Neural crest cell (in vitro differentiated cells): ENCODE data around the gene WARS2. TPM values are rescaled to one million over a fixed set of nuclear protein-coding genes. Genes with fewer than 3 reads are reported as not detected.

Experiments
- DNase-seq: peaks from one replicate; pipeline ENCODE4 v3.0.0; 2021; ENCODE audit warnings: low read depth, mixed read lengths, low spot score
- H3K27ac Mint-ChIP-seq: one replicate; pipeline ENCODE4 v1.8.0; 2021; ENCODE audit warnings: mild to moderate bottlenecking, mixed read lengths; ENCODE audit not compliant: unreplicated experiment
- H3K27me3 Mint-ChIP-seq: 2 replicates; pipeline ENCODE4 v1.8.0; 2021; ENCODE audit warnings: low read depth, mild to moderate bottlenecking, mixed read lengths
- H3K36me3 Mint-ChIP-seq: 2 replicates; pipeline ENCODE4 v1.8.0; 2021; ENCODE audit warnings: low read depth, mild to moderate bottlenecking, mixed read lengths
- H3K4me1 Mint-ChIP-seq: 2 replicates; pipeline ENCODE4 v1.8.0; 2021; ENCODE audit warnings: mixed read lengths
- H3K4me3 Mint-ChIP-seq: one replicate; pipeline ENCODE4 v1.8.0; 2021; ENCODE audit warnings: mild to moderate bottlenecking, mixed read lengths
- H3K9me3 Mint-ChIP-seq: 2 replicates; pipeline ENCODE4 v1.8.0; 2021; ENCODE audit warnings: mixed read lengths
- total RNA-seq: library from RNA; stranded (reverse); gene quantifications from 2 replicates; pipeline ENCODE4 v1.2.1, GENCODE V29; 2021
- TF ChIP-seq, protein P1 (sequence below): fragments of 200-600 bp; sonication (generic); conservative IDR thresholded peaks from 2 replicates; pipeline ENCODE4 v1.5.0; 2021; ENCODE audit warnings: antibody characterized with exemption, mild to moderate bottlenecking

WARS2 gene
- total RNA-seq, 1 donor from 2014 or later = 12.3 TPM

DNA sequence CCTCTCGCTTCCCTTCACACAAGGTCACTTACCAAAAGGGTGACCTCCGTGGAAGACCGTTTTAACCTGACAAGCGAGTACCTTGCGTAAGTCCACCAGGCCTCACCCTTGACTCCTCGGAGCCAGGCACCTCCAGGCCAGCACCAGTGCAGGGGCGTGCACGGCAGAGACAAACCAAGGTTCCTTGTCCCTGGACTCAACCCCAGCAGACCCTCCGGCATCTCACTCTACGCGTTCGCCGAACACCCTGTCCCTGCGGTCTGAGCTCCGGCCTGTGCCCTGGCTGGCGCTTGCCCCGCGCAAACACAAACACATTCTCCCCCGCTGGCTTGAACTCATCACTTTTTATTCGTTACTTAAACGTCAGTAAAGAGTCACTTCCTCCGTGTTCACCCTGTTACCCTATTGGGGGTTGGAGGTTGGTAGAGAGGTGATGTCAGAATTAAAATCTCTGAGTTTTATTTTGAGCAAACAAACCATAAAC is 156.9 kb downstream of the WARS2 start:
- Mint-ChIP-seq H3K27me3 (peaks cover 100% of the 10 kb centered on the region), H3K4me3 (peak overlapping the region; percentile 33), H3K4me1 (peaks cover 50% of the 10 kb centered on the region), H3K27ac (no peak overlapping the region), H3K36me3 (peaks cover 3% of the 10 kb centered on the region), H3K9me3 (no peaks in the 10 kb centered on the region)
- peak; percentile 8 for DNase-seq
- TF ChIP-seq, protein P1, sequence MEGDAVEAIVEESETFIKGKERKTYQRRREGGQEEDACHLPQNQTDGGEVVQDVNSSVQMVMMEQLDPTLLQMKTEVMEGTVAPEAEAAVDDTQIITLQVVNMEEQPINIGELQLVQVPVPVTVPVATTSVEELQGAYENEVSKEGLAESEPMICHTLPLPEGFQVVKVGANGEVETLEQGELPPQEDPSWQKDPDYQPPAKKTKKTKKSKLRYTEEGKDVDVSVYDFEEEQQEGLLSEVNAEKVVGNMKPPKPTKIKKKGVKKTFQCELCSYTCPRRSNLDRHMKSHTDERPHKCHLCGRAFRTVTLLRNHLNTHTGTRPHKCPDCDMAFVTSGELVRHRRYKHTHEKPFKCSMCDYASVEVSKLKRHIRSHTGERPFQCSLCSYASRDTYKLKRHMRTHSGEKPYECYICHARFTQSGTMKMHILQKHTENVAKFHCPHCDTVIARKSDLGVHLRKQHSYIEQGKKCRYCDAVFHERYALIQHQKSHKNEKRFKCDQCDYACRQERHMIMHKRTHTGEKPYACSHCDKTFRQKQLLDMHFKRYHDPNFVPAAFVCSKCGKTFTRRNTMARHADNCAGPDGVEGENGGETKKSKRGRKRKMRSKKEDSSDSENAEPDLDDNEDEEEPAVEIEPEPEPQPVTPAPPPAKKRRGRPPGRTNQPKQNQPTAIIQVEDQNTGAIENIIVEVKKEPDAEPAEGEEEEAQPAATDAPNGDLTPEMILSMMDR = no peak

DNA sequence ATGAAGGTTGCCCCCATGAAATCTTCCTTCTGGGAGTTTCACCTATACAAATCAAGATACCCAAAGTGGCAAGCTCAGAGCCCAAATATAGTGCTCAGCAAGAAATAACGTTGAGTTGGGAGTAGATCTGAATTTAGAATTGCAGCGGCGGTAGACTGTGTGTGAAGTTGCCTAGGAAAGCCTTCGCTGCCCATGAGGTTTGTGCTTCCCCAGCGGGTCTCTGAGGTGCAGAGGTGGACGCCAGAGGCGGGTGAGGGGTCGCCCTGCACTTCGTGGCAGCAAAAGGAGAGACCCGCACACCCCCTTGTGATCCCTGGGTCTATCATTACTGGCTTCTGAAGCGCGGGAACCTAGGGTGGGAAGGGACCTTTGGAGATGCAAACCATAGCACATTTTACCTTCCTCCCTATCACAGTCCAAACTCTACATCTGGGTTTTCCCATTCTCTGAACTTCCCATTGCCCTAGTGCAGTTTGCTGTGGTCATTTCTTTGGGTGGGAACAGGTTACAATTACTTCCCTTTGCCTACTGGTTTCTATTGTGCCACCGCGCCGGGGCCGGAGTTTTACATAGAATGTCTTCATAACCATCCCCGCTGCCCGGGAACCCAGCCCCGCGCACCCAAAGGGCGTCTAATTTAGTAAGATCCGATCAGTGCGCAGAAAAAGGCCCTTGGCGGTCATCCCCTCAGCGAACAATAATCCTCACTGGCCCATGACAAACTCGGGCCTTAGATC is 157.5 kb downstream of the WARS2 start:
- Mint-ChIP-seq H3K4me3 (peak overlapping the region; percentile 33), H3K9me3 (no peaks in the 10 kb centered on the region), H3K36me3 (peaks cover 3% of the 10 kb centered on the region), H3K27me3 (peaks cover 100% of the 10 kb centered on the region), H3K27ac (no peak overlapping the region), H3K4me1 (peaks cover 46% of the 10 kb centered on the region)
- DNase-seq = no peak
- TF ChIP-seq, protein P1 = no peak

- no peaks in the 10 kb centered on the region for H3K9me3 Mint-ChIP-seq
- peaks cover 3% of the 10 kb centered on the region for H3K36me3 Mint-ChIP-seq
- no peak for DNase-seq
- H3K27me3 Mint-ChIP-seq = peaks cover 100% of the 10 kb centered on the region
- no peak overlapping the region for H3K27ac Mint-ChIP-seq
- H3K4me3 Mint-ChIP-seq = no peak overlapping the region
- TF ChIP-seq, protein P1 = no peak
- H3K4me1 Mint-ChIP-seq = peaks cover 46% of the 10 kb centered on the region
Observed at GRCh38 chr1:118982266-118982665, 158.2 kb downstream of the WARS2 start.

GRCh38 chr1:118981436-118981835 is 159.0 kb downstream of the WARS2 start:
- Mint-ChIP-seq H3K27me3 (peaks cover 100% of the 10 kb centered on the region), H3K9me3 (no peaks in the 10 kb centered on the region), H3K36me3 (peaks cover 3% of the 10 kb centered on the region), H3K4me3 (no peak overlapping the region), H3K4me1 (peaks cover 37% of the 10 kb centered on the region), H3K27ac (no peak overlapping the region)
- DNase-seq = no peak
- TF ChIP-seq, protein P1 = no peak

Other genes starting within 250 kb of the WARS2 start
- gene TBX15, start 152.3 kb downstream of the WARS2 start, total RNA-seq = 3.2 and 3.4 TPM in 2 replicates
- not detected in 2 replicates for gene HAO2, start 228.1 kb upstream of the WARS2 start, total RNA-seq